ENCODE results near the gene PCNT.
"Not testable (repeated sequence)": the region's sequence is repeated elsewhere in the genome, so short reads cannot be mapped to it uniquely, and the experiment has no call there.

Gene PCNT

DNA sequence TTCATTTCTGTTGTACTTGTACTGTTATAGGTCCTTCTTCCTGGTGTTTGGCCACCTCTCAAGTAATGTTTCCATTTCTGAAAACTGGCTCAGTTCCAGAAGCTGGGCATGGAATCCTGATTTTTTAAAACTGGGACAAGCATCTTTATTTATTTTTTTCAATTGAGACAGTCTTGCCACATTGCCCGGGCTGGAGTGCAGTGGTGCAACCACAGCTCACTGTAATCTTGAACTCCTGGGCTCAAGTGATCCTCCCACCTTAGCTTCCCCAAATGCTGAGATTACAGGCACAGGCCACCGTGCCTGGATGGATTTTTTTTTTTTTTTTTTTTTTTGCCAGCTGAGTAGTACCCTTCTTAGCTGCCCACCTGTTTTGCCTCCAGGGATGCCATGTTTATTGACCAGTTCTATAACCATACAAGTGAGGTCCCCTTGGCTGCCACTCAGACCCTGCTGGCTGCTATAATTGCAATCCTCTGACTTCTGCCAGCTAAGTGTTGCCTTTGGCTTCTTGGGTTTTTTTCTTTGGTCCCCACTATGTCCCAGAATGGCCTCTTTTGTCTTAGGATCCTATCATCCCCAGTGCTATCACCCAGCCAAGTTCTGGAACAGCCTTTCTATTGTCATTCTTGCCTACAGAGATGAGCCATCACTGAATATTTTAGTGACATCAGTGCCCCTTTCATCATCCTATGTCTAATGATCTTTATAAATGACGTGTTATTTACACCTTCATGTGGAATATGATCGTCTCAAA lies 130.9 kb downstream of the PCNT start:
- DNase-seq (ENCODE audit: low read depth in 3 of 3), result no peak

DNA sequence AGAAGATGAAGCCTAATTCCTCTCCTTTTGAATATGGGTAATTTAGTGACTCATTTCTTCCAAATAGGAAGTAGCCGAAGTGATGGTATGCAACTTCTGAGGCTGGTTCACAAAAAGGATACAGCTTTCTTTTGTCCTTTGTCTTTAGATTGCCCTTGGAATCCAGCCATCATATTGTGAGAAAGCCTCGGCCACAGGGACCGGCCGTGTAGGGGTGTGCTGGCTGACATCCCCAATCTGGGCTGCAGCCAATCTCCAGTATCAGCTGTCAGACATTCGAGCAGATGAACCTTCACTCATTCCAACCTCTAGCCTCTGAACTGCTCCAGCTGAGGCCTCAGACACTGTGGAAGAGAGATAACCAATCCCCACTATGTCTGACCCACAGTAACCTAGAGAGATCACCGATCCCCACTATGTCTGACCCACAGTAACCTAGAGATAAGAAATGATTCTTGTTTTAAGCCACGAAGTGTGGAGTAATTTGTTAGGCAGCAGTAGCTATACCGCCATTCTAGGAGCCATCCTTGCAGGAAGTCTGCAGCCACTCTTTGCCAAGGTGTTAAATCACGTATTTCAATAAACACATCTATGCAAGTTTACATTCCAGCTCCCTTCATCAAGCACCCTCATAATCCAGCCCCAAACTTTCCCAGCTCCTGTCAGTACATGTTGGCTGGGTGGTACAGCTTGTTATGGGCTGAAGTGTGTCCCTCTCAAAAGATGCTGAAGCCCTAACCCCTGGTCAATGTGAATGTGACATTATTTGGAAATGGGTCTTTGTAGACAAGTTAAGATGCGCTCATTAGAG lies 131.8 kb downstream of the PCNT start:
- DNase-seq (ENCODE audit: low read depth in 3 of 3), result no peak

DNA sequence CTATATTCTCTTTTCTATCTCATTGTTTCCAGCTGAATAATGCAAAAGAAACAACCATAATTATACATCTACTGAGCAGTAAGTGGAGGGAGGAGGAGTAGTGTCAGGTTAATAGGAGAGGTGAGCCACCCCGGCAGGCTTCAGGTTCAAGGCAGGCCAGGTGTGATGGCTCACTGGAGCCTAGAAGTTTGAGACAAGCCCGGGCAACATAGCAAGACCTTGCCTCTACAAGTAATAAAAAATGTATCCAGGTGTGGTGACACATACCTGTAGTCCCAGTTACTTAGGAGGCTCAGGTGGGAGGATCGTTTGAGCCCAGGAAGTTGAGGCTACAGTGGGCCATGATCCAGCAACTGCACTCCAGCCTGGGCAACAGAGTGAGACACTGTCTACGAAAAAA lies 132.8 kb downstream of the PCNT start:
- no peak for DNase-seq (ENCODE audit: low read depth in 3 of 3)

DNA sequence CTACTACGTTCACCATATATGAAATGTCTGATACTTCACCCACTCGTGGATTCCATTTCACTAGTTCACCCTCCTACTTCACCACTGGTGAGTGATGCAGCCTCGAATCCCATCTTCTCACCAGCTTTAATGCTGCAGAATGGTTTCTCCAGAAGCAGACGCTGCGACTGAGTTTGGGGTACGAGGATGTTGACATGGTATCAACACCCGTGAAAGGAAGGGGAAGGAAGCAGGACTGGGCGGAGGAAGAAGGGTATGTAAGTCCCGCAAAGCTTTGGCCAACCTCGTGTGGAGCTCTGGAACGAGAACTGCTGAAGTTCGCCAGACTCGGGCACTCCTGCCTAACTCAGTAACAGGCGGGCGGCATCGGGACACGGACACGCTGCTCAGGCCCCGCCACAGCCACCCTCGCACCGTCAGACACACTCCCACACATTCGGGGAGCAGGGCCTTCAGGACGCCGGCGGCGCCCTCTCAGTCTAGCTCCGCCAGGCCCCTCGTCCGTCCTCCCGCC lies 133.9 kb downstream of the PCNT start:
- DNase-seq (ENCODE audit: low read depth in 3 of 3), result peak in 1 of 3 donors; percentile 9

DNA sequence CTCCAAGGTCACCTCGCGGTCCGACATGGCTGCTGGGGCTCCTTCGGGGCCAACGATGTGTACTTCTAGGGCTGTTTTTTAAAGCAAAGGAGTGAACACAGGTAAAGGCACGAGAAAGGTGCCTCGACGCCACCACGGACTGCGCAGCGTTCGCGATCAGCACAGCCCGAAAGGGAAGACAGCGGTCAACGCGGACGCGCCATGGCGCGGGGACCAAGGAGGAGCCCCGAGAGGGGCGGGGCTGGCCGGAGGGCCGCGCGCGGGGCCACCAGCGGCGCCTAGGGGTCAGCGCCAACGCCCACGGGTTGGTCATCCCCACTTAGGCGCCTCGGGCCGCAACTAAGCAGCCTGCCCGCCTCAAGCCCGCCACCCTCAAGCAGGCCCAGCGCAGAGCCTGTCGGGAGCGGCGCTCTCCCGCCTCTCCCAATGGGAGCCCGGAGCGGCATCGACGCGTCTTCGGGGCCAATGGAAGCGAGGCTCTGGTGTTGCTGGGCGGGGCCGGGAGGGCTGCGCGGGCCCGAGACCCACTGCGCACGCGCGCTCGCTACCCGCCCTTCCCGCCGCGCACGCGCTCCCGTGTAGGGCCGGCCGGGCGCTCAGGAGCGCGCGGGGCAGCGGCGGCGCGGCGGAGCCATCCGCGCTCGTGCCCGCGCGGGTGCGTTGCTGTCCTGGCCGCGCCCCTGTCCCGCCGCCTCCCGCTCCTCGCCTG lies 134.5 kb downstream of the PCNT start, which contains the start of gene DIP2A:
Gene DIP2A (plus strand): TSS at position 577 of the 709 bp plus-strand sequence. CDS start 241 bp downstream, outside the sequence.
- peak; percentile 87 to 89 (median 88) for DNase-seq (ENCODE audit: low read depth in 3 of 3)

DNA sequence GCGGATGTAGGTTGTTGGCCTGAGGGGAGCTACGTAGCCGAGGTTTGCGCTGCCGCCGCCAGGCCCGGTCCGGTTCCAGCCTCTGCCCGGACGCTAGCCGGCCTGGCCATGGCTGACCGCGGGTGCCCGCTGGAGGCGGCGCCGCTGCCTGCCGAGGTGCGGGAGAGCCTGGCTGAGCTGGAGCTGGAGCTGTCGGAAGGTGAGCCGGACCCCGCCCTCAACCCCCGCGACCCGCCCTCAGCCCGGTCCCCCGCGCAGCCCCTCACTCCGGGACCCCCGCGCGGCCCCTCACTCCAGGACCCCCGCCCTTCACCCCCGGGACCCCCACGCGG lies 135.0 kb downstream of the PCNT start:
- DNase-seq (ENCODE audit: low read depth in 3 of 3), result no peak

DNA sequence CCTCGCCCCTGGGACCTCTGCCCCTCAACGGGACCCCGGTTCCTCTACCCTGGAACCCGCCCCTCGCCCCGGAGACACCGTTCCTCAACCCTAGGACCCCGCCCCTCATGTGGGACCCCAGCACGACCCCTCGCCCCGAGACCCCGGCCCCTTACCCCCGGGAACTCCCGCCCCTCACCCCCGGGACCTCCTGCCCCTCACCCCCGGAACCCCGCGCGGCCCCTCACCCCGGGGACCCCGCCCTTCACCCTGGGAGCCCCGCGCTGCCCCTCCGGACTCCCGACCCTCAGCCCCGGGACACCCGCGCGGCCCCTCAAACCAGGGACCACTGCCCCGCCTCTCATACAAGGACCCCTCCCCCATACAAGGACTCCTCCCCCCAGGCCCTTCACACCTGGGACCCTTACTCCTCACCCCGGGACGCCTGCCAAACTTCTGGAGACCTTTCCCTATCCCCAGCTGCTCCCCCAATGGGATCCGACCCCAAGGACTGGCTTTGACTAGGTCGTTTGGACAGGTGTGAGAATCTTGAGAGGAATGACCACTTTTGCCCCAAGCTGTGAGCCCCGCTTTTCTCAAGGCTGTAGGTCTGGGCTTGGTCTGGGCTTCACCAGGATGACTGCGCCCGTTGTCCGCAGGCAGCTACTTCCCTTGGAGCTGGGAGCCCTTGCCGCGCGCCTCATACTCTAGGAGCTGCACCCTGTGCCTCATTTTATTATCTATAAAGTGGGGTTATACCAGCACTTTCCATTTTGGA lies 135.6 kb downstream of the PCNT start:
- peak in 1 of 3 donors; percentile 8 for DNase-seq (ENCODE audit: low read depth in 3 of 3)

DNA sequence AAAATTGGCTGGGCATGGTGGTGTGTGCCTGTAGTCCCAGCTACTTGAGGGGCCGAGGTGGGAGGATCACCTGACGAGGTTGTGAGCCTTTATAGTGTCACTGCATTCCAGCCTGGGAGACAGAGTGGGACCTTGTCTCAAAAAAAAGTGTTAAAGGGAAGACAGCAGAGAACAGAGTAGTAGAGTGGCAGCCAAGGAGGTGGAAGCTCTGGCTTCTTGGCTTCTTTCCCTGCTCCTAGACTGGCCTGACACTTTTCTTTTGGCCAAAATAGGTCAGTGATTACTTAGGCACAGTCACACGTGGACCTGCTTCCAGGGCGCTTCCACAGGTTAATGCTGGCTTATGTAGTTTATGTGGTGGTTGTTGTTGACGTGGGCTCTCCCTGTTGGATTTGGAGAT lies 138.0 kb downstream of the PCNT start:
- no peak for DNase-seq (ENCODE audit: low read depth in 3 of 3)

DNA sequence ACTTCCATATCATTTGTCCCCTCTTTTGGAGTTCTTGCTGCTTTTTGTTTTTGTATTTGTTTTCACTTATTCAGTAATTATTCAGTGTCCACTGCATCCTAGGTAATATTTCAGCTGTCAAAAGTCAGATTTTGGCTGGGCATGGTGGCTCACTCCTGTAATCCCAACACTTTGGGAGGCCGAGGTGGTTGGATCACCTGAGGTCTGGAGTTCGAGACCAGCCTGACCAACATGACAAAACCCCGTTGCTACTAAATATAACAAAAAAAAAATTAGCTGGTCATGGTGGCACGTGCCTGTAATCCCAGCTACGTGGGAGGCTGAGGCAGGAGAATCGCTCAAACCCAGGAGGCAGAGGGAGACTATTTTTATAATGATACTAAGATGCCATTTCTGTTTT lies 141.2 kb downstream of the PCNT start:
- DNase-seq (ENCODE audit: low read depth in 3 of 3), result not testable (repeated sequence)

DNA sequence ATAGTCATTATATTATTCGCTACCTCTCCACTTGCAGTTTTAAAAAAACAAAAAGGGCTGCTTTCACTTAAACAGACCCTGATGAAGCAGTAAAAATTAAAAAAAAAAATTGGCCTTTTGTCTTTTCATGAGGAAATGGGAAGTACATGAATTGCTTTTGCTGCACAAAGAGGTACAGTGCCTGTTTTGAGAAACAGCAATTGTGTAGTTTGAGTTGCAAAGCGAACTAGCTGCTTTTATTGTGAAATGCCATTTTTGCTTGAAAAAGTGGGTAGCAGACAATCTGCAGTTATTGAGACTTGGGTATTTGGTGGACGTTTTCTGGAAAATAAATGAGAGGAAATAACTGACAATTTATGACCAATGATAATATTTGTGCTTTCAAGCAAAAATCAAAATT lies 141.7 kb downstream of the PCNT start:
- no peak for DNase-seq (ENCODE audit: low read depth in 3 of 3)

DNA sequence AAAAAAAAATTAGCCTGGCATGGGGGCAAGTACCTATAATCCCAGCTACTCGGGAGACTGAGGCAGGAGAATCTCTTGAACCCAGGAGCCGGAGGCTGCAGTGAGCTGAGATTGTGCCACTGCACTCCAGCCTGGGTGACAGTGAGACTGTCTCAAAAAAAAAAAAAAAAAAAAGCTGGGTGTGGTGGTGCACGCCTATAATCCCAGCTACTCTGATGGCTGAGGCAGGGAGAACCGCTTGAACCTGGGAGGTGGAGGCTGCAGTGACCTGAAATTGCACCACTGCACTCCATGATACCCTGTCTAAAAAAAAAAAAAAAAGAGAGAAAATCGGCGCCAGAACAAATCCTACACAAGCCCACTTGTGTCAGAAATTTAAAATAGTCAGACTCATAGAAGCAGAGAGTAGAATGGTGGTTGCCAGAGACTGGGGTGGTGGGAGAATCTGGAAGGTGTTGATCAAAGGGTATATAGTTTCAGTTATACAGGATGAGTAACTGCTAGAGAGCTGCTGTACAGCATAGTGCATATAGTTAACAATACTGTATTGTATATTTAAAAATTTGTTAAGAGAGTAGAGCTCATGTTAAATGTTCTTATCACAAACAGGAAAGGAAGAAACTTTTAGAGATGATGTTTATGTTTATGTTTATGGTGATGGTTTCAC lies 144.3 kb downstream of the PCNT start:
- no peak for DNase-seq (ENCODE audit: low read depth in 3 of 3)

DNA sequence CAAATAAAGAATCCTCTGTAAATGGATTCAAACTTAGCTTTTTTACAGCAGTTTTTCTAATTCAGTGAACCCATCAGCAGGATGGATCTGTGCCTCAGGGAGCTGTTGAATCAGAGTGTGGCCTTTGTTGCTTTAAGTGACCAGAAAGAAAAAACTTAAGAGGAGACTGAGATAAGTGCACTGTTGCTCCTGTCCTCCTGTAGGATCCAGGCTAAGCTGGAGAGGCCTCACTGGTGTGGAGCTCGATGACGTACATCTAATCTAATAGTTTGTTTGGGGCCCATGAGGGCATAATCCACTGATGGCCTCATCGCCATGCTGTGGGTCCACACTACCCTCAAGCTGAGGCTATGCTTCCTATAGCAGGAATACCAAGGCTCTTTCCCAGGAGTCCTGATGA lies 145.3 kb downstream of the PCNT start:
- no peak for DNase-seq (ENCODE audit: low read depth in 3 of 3)

DNA sequence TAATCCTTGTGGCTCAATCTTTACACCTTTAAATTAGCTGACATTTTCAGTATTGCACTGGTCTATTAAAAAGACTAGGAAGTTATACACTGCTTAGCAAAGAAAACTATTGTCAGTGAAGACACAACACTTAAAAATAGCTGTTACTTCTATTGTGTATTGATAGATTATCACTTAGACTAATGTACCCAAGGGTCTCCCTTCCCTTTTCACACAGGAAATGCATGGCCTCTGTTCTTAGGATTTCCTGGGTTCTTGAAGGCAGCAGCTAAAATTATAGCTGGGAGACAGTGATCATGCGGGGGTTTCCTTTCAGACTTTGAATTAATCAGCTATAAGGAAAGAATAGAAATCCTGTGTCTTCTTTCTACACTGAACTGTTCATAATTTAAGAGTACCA lies 147.6 kb downstream of the PCNT start:
- DNase-seq (ENCODE audit: low read depth in 3 of 3), result no peak

DNA sequence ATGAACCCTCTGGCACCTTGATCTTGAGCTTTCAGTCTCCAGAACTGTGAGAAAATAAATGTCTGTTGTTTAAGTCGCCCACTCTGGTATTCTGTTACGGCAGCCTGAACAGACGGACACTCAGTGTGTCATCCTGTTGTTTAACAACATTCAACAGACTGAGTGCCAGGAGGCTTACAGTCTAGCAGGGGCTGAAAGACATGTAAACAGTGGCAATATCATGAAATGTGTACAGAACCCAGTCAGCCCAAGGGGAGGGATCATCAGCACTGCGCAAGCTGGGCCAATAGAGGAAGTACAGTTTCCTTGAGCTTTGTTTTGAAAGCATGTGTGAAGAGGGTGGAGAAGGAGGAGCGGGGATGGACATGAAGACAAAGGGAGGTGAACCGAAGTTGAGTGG lies 148.3 kb downstream of the PCNT start:
- no peak for DNase-seq (ENCODE audit: low read depth in 3 of 3)

DNA sequence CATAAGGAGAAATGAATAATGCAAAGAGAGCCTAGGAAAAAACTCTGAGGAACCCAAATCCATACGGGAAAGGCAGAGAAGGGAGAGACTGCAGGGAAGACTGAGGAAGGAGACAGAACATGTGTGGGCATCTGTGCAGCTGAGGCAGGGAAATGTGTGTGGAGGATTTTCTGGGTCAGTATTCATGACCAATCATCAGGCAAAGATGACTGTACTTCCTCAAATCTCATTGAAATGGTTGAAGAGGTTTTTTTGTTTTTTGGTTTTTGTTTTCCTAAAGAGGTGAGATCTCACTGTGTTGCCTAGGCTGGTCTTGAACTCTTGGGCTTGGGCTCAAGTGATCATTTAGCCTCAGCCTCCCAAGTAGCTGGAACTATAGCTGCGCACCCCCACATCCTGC lies 150.4 kb downstream of the PCNT start:
- no peak for DNase-seq (ENCODE audit: low read depth in 3 of 3)

DNA sequence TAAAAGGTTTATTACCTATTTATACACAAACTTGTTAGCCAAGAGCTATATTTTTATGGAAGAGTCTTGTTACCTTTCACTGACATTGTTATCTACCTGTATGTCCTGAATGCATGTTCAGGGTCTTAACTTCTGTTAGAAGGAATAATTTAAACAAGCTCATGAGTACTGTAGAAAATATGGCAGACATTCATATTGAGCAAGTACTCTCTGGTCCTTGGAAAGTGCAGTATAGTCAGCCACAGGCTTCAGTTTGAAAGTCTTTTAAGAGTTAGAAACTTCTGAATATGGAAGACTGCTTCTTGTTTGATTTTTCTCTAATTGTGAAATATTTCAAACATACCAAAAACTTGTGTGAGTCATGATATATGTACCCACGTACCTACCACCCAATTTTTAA lies 151.3 kb downstream of the PCNT start:
- DNase-seq (ENCODE audit: low read depth in 3 of 3), result no peak

DNA sequence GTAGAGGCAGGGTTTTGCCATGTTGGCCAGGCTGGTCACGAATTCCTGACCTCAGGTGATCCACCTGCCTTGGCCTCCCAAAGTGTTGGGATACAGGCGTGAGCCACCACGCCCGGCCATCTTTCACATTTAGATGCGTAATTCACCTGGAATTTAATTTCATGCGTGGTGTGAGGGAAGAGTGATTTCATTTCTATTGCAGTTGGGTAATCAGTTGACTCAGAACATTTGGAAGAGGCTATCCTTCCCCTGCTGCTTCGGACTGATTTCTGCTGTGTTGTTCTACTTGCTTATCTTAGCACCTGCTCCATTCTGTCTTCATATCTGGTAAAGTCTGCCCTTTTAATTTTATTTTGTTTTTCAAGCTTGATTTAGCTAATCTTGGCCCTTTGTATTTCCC lies 153.8 kb downstream of the PCNT start:
- no peak for DNase-seq (ENCODE audit: low read depth in 3 of 3)

DNA sequence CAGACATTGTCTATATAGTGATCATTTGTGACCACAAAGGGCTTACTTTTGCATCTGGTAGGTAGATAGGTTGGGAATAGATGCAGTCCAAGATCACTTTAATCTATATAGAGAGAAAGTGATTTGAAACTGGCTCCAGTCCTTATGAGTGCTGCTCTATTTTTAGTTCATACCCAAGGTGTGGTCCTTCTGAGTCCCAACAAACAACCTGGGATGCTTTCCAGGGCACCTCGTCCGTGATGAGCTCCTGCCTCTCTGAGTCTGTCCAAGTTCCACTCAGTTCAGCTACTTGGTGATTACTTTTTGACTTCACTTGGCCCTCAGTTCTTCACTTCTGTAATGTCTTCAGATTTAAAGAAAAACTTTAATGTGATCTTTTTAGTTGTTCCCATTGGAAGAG lies 155.0 kb downstream of the PCNT start:
- DNase-seq (ENCODE audit: low read depth in 3 of 3), result no peak

DNA sequence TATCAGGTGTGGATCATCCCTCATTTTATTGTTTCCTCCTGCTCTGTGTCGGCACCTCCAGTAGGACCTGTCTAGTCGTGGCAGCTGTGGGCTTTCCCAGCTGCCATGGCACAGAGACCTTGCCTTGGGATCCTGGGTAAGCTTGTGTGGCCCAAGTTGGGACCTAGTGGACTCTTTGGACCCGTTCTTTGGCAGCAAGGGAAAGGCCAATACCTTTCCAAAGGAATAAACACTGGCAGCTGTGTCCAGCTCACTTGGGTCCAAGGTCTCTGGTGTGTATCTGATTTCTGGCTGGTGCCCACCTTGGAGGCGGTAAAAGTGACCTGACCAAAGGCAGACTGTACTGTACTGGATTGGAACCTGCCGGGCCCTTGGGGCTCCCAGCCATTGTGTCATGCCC lies 156.5 kb downstream of the PCNT start:
- DNase-seq (ENCODE audit: low read depth in 3 of 3), result no peak

DNA sequence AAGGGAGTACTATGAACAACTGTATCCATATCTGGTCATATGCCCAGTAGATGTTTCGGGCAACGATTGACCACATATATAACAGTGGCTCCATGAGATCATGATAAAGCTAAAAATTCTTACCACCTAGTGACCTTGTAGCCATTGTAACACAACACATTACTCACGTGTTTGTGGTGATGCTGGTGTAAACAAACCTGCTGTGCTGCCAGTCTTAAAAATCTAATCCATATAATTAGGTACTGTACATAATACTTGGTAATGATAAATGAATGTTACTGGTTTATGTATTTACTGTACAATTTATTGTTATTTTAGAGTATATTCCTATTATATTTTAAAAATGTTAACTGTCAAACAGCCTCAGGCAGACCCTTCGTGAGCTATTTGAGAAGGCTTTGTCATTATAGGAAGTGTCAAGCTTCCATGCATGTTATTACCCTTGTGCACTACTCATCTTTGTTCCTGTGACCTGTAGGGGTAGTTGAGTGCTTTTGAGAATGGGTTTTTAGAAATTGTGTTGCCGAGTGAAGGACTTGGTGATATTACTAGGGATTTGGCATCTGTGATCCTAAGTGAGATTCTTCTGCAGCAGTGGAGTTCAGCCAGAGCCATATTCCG lies 158.4 kb downstream of the PCNT start:
- DNase-seq (ENCODE audit: low read depth in 3 of 3), result no peak

DNA sequence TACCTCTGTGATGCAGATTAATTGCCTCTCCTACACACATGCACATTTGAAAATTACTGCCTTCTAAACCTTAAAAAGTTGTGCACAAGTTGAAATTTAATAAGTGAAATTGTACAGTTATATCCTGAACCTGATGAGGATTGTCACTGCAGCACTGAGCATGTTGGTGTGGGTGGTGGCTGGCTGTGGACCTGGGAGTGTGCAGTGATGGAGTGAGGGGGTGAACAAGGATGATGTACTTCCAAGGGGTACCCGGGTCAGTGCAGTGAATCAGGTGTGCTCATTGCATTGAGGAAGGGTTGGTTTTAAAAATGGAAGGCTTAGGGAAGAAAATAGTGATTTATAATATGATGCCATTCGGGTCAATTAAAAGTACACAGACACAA lies 158.9 kb downstream of the PCNT start:
- no peak for DNase-seq (ENCODE audit: low read depth in 3 of 3)
